Activated CD4-positive, alpha-beta T cell treated with anti-CD3 and anti-CD28 coated beads, Interleukin-2, amount 10 ng/mL, durations not matched to agents 24 days and 14 days (primary cell): ENCODE measurements around the gene INPP5K. TPM values are rescaled to one million over a fixed set of nuclear protein-coding genes. Genes with fewer than 3 reads are reported as not detected.
"Not testable (repeated sequence)": the region's sequence is repeated elsewhere in the genome, so short reads cannot be mapped to it uniquely, and the experiment has no call there.

Experiments
- DNase-seq: peaks from one replicate; pipeline ENCODE4 v3.0.0; 2022
- H3K27ac Mint-ChIP-seq: one replicate; pipeline ENCODE4 v1.8.0; 2022; ENCODE audit warnings: mild to moderate bottlenecking, mixed read lengths
- H3K27me3 Mint-ChIP-seq: one replicate; pipeline ENCODE4 v1.8.0; 2022; ENCODE audit warnings: mixed read lengths
- H3K36me3 Mint-ChIP-seq: one replicate; pipeline ENCODE4 v1.8.0; 2022; ENCODE audit warnings: low read depth, mild to moderate bottlenecking, mixed read lengths
- H3K4me1 Mint-ChIP-seq: one replicate; pipeline ENCODE4 v1.8.0; 2021; ENCODE audit warnings: mixed read lengths
- H3K4me3 Mint-ChIP-seq: one replicate; pipeline ENCODE4 v1.8.0; 2022; ENCODE audit warnings: mild to moderate bottlenecking, moderate library complexity, mixed read lengths
- H3K9me3 Mint-ChIP-seq: one replicate; pipeline ENCODE4 v1.8.0; 2021; ENCODE audit warnings: mixed read lengths
- intact Hi-C: fragments of 100-400 bp; cut with micrococcal nuclease; formaldehyde crosslinking; loops from one replicate; pipeline ENCODE4 v1.15.1; 2023
- total RNA-seq: library from RNA; stranded (reverse); gene quantifications from 2 replicates; pipeline ENCODE4 v1.2.3, GENCODE V29; 2022

INPP5K gene
- total RNA-seq, 1 donor from 2014 or later: 21.0 TPM

DNA sequence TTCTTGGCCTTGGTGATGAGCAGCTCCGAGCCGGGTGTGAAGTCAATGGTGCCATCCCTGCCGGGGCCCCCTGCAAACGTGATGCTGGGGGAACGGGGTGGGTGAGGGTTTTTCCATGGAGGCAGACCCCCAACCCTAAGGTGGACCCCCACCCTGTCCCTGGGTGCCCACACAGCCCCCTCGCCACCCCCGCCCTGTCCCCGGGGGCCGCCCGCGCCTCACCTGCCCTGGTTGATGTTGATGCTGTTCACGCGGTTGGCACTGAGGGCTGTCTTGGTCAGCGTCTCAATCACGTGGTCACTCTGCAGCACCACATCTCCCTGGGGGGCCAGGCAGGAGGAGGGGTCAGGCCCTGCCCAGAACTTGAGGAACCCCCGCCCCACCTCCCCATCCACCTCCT, 49.2 kb downstream of the INPP5K start:
- Mint-ChIP-seq H3K27ac (no peak overlapping the region), H3K27me3 (peaks cover 9% of the 10 kb centered on the region), H3K4me3 (no peak overlapping the region), H3K36me3 (peaks cover 41% of the 10 kb centered on the region), H3K9me3 (no peaks in the 10 kb centered on the region), H3K4me1 (peaks cover 12% of the 10 kb centered on the region)
- DNase-seq: no peak
- intact Hi-C loops: no loop called here

DNA sequence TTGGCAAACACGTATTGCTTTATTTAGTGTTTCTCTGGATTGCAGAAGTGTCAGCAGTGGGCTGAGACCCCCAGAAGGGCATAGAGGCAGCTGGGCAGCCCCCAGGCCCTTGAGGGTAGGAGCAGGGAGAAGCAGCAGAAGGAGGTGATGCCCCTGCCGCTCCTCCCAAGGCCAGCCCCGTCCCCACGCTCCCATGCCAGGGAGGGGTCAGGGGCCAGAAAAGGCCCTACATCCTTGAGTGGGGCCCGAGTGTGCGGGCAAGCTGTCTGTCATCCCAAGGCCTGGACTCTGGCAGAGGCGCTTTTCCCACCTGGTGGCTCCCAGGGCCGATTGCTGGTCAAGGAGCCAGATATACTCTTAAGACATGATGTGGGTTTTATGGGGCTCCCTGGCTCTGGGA, 52.2 kb downstream of the INPP5K start:
- intact Hi-C loops: no loop called here
- Mint-ChIP-seq H3K27me3 (peaks cover 24% of the 10 kb centered on the region), H3K27ac (no peak overlapping the region), H3K36me3 (peaks cover 25% of the 10 kb centered on the region), H3K4me1 (peaks cover 15% of the 10 kb centered on the region), H3K9me3 (no peaks in the 10 kb centered on the region), H3K4me3 (no peak overlapping the region)
- DNase-seq: no peak

DNA sequence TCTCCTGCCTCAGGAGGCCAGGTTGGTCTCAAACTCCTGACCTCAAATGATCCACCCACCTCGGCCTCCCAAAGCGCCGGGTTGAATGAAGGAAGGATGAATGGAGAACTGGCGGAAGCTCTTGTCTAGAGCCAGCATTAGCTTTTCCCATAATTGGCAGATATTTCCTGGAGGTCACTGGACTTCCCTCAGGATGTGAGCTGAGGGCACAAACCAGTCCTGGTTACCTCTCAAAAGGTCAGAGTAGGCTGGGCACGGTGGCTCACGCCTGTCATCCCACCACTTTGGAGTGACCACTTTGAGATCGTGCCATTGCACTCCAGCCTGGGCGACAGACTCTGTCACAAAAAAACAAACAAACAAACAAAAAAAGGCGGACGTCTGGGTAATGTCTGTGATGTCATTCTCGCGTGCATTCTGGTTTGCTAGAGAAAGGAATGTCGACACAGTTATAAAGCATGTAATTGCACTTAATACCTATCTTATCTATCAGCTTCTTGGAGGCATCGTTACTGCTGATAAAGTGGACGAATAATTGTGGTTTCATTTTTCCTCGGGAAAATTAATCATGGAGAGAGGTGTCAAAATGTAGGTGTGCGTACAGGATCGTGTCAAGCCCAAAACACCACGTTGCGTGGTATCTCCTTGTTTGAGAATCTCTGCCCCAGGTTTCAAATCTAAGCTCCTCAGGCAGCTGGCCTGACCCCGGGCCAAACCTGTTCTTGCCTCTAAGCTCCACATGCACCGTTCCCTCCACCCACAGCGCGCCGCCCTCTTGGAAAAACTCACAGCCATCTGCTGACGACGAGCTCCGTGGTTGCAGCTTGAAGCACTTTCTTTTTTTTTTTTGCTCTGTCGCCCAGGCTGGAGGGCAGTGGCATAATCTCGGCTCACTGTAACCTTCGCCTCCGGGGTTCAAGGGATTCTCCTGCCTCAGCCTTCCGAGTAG, 54.0 kb downstream of the INPP5K start:
- peak overlapping the region; percentile 57 for H3K4me3 Mint-ChIP-seq
- peaks cover 26% of the 10 kb centered on the region for H3K27me3 Mint-ChIP-seq
- peaks cover 16% of the 10 kb centered on the region for H3K4me1 Mint-ChIP-seq
- peaks cover 10% of the 10 kb centered on the region for H3K36me3 Mint-ChIP-seq
- no peaks in the 10 kb centered on the region for H3K9me3 Mint-ChIP-seq
- H3K27ac Mint-ChIP-seq: peak overlapping the region; percentile 92
- no peak for DNase-seq
- intact Hi-C loops: loop anchor here (2.0 kb wide), 1 partner anchor 22 kb away; no protein-coding TSS in a partner anchor

DNA sequence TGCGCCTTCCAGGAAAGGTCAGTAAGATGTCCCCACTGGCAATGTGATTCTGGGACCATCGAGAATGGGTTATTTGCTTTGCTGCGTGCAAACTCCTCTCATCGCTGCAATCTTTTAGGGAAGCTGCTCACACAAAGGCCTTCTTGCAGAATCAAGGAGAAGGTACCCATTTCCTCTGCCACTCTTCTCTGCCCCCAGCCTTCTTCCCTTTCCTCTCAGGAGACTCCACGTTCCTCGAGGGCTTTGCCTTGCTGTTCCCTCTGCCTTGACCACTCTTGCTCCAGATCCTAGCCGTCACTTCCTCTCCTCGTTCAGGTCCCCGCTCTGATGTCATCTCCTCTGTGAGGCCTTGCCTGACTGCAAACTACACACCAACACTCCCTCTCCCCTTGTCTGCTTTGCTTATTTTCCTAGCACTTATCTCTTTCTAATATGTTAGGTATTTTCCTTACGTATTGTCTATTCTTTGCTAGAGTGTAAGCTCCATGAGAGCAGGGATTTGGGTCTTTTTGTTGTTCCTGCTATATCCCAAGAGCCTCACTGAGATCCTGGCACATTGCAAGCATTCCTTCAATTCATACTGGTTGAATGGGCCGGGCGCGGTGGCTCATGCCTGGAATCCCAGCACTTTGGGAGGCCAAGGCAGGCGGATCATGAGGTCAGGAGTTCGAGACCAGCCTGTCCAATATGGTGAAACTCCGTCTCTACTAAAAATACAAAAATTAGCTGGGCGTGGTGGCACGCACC, 55.0 kb downstream of the INPP5K start:
- intact Hi-C loops: no loop called here
- Mint-ChIP-seq H3K4me3 (no peak overlapping the region), H3K36me3 (peaks cover 7% of the 10 kb centered on the region), H3K9me3 (no peaks in the 10 kb centered on the region), H3K27me3 (peaks cover 29% of the 10 kb centered on the region), H3K27ac (no peak overlapping the region), H3K4me1 (peaks cover 22% of the 10 kb centered on the region)
- no peak for DNase-seq

DNA sequence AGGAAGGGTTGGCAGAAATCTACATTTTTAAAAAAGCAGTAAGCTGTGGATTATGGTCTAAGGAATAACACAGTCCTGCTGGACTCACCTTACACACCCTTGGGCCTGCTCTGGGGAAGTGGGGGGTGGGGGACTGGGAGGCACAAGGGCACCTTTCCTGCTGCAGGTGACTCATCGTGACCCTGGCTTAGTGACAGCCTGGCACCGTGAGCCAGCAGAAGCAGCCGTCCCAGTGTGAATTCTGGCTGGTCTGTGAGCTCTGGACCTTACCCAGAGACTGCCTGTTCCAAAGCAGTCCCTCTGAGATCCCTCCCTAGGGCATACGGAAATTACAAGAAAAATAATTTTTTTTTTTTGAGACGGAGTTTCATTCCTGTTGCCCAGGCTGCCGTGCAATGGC, 56.2 kb downstream of the INPP5K start:
- peaks cover 22% of the 10 kb centered on the region for H3K4me1 Mint-ChIP-seq
- intact Hi-C loops: no loop called here
- no peak overlapping the region for H3K4me3 Mint-ChIP-seq
- no peak overlapping the region for H3K27ac Mint-ChIP-seq
- H3K9me3 Mint-ChIP-seq: no peaks in the 10 kb centered on the region
- H3K27me3 Mint-ChIP-seq: peaks cover 29% of the 10 kb centered on the region
- peaks cover 3% of the 10 kb centered on the region for H3K36me3 Mint-ChIP-seq
- no peak for DNase-seq

DNA sequence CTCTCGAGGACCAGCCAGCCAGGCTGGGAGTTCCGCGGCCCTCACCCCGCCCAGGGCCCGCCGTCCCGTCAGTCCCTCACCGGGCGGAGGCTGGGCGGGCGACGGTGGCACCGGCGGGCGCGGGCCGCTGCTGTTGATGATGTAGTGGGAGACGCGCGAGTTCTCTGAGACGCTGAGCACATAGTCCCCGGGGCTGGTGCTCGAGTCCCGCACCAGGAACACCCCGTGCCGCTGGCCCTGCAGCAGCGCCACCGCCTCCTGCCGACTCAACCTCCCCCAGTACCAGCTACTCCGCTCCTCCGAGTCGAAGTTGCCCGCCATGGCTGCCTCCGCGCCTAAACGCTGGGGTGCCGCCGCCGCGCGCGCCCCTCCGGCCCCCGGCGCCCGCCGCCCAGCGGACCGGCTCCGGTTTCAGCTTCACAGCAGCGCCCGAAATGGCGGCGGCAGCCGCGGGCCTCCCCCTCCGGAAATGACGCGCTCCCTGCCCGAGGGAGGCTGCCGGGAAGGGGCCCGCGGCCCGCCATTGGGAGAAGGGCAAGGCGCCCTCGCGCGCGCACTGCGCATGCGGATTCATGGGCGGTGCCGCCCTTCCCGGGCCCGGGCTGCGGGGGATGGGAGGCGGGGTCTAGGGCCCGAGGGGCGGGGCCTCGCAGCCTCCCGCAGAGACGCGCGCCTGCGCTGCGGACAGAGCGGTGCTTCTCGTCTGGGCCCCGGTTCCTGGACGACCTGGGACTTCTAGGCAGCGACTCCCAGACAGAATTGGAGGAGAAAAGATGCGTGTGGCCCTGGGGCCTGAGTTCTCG, 60.4 kb downstream of the INPP5K start, which contains the start of gene CRK:
Gene CRK (minus strand): TSS at position 436 of the 803 bp plus-strand sequence. CDS start 115 bp downstream, at position 321.
- peak; percentile 100 for DNase-seq
- peaks cover 14% of the 10 kb centered on the region for H3K27me3 Mint-ChIP-seq
- H3K9me3 Mint-ChIP-seq: no peaks in the 10 kb centered on the region
- peaks cover 24% of the 10 kb centered on the region for H3K4me1 Mint-ChIP-seq
- intact Hi-C loops: loop anchor here (1.0 to 5.0 kb wide), 4 partner anchors 35 to 89 kb away; partner anchors contain the start of genes INPP5K and YWHAE
- H3K4me3 Mint-ChIP-seq: peak within 1 kb of the TSS; percentile 91
- H3K36me3 Mint-ChIP-seq: peaks cover 19% of the 10 kb centered on the region
- peak within 1 kb of the TSS; percentile 91 for H3K27ac Mint-ChIP-seq

DNA sequence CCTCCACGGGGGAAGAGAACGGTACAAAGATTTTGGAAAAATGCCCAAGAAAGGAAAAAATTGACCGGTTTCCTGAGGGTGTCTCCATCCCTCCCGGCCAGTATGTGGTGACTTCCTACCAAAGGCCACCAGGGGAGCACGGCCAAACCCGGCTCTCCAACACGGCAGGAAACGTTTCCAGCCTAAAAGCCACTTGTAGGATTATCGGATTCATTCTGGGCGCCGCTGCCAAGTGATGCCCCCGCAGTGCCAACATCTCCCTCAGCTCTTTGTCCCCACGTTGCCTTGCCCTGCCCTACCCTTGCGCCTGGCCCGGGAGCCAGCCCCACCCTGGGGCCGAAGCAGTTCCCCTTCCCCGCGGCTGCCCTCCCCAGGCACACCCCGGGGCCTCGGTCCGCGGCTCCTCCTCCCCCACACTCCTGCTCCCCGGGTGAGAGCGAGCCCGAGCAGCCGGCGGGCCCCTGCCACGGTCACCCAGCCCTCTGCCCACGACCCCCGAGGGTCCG, 61.1 kb downstream of the INPP5K start:
- Mint-ChIP-seq H3K36me3 (peaks cover 19% of the 10 kb centered on the region), H3K9me3 (no peaks in the 10 kb centered on the region), H3K27me3 (peaks cover 12% of the 10 kb centered on the region), H3K4me3 (peak overlapping the region; percentile 91), H3K27ac (peak overlapping the region; percentile 91), H3K4me1 (peaks cover 24% of the 10 kb centered on the region)
- peak; percentile 81 for DNase-seq
- intact Hi-C loops: loop anchor here (5.0 kb wide), 1 partner anchor 88 kb away; no protein-coding TSS in a partner anchor

DNA sequence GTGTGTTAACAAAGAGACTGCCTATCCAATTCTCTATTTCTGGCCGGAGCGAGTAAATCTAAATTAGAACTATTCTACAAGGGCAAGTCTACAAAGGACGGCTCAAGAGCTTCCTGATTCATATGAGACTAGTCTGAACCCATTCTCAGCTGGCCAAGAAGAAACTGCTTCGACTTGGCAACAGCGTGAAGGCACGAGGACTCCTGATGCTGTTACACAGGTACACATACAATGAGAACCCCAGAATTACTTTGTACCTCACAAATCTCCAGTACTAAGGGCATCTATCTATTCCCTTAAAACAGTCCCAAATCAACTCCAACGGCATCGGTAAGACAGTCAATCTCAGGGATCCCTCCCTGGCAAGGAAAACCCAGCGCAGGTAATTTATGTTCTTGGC, 61.9 kb downstream of the INPP5K start:
- DNase-seq: no peak
- Mint-ChIP-seq H3K27ac (peak overlapping the region; percentile 48), H3K9me3 (no peaks in the 10 kb centered on the region), H3K36me3 (peaks cover 21% of the 10 kb centered on the region), H3K27me3 (peaks cover 5% of the 10 kb centered on the region), H3K4me1 (peaks cover 26% of the 10 kb centered on the region), H3K4me3 (peak overlapping the region; percentile 91)
- intact Hi-C loops: no loop called here

DNA sequence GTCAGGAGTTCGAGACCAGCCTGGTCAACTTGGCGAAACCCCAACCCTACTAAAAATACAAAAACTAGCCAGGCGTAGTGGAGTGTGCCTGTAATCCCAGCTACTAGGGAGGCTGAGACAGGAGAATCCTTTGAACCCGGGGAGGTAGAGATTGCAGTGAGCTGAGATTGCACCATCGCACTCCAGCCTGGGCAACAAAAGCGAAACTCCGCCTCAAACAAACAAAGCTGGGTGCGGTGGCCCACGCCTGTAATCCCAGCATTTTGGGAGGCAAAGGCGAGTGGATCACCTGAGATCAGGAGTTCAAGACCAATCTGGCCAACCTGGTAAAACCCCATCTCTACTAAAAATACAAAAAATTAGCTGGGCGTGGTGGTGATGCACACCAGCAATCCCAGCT, 62.7 kb downstream of the INPP5K start:
- Mint-ChIP-seq H3K4me1 (peaks cover 34% of the 10 kb centered on the region), H3K36me3 (peaks cover 26% of the 10 kb centered on the region), H3K4me3 (peak overlapping the region; percentile 70)
- DNase-seq, H3K9me3 Mint-ChIP-seq, intact Hi-C loops, H3K27me3 Mint-ChIP-seq, H3K27ac Mint-ChIP-seq: not testable (repeated sequence)

GRCh38 chr17:1452836-1453235, 63.6 kb downstream of the INPP5K start:
- no peak for DNase-seq
- no peak overlapping the region for H3K4me3 Mint-ChIP-seq
- peaks cover 26% of the 10 kb centered on the region for H3K36me3 Mint-ChIP-seq
- intact Hi-C loops: no loop called here
- H3K27ac Mint-ChIP-seq: no peak overlapping the region
- H3K27me3 Mint-ChIP-seq: peaks cover 4% of the 10 kb centered on the region
- H3K4me1 Mint-ChIP-seq: peaks cover 34% of the 10 kb centered on the region
- H3K9me3 Mint-ChIP-seq: no peaks in the 10 kb centered on the region

DNA sequence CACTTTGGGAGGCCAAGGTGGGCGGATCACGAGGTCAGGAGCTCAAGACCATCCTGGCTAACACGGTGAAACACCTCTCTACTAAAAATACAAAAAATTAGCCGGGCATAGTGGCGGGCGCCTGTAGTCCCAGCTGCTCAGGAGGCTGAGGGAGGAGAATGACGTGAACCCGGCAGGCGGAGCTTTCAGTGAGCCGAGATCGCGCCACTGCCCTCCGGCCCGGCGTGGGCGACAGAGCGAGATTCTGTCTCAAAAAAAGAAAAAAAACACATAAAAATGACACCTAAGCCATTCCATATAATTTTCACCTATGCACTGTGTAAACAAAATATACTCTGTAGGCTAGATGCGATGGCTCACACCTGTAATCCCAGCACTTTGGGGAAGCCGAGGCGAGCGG, 66.2 kb downstream of the INPP5K start:
- DNase-seq, intact Hi-C loops, H3K27me3 Mint-ChIP-seq, H3K27ac Mint-ChIP-seq, H3K4me3 Mint-ChIP-seq, H3K9me3 Mint-ChIP-seq: not testable (repeated sequence)
- H3K36me3 Mint-ChIP-seq: peaks cover 34% of the 10 kb centered on the region
- peaks cover 37% of the 10 kb centered on the region for H3K4me1 Mint-ChIP-seq

- DNase-seq: no peak
- intact Hi-C loops: no loop called here
- peaks cover 30% of the 10 kb centered on the region for H3K36me3 Mint-ChIP-seq
- H3K4me1 Mint-ChIP-seq: peaks cover 32% of the 10 kb centered on the region
- no peaks in the 10 kb centered on the region for H3K27me3 Mint-ChIP-seq
- no peak overlapping the region for H3K4me3 Mint-ChIP-seq
- H3K9me3 Mint-ChIP-seq: no peaks in the 10 kb centered on the region
- no peak overlapping the region for H3K27ac Mint-ChIP-seq
Measured at GRCh38 chr17:1449412-1449967, 66.9 kb downstream of the INPP5K start.

DNA sequence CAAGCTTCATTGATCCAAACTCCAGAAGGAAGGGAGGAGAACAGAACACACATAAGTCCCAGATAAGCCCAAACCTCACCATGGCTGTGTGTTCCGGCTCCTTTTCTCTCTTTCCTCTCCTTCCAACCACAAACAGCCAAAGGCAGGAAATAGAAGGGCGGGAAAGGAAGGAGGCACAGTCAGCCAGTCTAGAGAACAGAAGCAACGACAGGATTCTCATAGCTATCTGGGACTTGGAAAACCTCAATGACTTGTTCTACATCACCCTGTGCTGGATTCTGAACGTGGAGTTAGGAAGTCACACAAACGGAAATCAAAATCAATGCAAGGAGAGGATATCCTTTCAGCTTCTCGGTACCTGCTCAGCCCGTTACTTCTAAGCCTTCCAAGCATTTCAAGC, 69.4 kb downstream of the INPP5K start:
- intact Hi-C loops: no loop called here
- Mint-ChIP-seq H3K4me3 (peak overlapping the region; percentile 28), H3K9me3 (no peaks in the 10 kb centered on the region), H3K4me1 (peaks cover 22% of the 10 kb centered on the region), H3K27ac (peak overlapping the region; percentile 41), H3K27me3 (no peaks in the 10 kb centered on the region), H3K36me3 (peaks cover 22% of the 10 kb centered on the region)
- DNase-seq: no peak
